K562 treated with DMSO at 1 percent for 4 hours (cell line): ENCODE measurements around the gene ATP2B1. TPM values are rescaled to one million over a fixed set of nuclear protein-coding genes. Genes with fewer than 3 reads are reported as not detected.

Experiments
- total RNA-seq: library from RNA; unstranded; fragments of 300-600 nt; gene quantifications from 2 replicates; pipeline ENCODE4 v1.2.3, GENCODE V29; 2022; ENCODE audit not compliant: insufficient read depth

ATP2B1 gene
- total RNA-seq: 12.3 and 16.4 TPM in 2 replicates

DNA sequence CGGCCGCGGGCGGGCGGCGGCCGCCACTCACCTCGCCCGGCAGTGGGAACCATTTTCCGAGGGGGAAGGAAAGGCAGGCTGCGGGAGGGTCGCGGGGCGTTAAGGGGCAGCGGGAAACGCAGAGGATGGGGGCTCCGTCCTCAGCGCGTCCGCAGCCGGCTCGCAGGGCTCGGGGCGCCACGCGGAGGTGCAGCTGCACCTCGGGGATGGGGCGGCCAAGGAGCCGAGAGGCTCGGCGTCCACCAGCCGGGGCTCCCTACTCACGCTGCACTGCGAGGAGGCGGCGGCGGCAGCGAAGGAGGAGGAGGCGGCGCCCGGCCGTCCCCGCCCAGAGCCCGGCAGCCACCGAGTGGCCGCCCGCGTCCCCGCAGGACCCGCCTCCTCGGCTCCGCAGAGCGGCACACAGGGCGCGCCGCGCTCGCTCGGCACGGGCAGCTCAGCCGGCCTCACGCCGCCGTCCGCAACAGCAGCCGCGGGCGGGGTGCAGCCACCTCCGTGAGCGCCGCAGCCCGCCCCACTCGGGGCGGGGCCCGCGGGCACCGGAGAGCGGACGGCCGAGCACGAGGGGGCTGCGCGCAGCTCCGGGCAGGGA lies at the start of gene ATP2B1:
Gene ATP2B1 (minus strand): TSS at position 274 of the 592 bp plus-strand sequence. CDS start 52,952 bp downstream, outside the sequence.

Other genes with a start within 250 kb of the ATP2B1 start
- 1.7 and 2.0 TPM in 2 replicates for gene GALNT4, start 184.0 kb downstream of the ATP2B1 start, total RNA-seq
- 8.1 and 11.2 TPM in 2 replicates for gene POC1B, start 182.8 kb downstream of the ATP2B1 start, total RNA-seq